HFFc6 (cell line): ENCODE data around the gene PTPRN2. TPM values are rescaled to one million over a fixed set of nuclear protein-coding genes. Genes with fewer than 3 reads are reported as not detected.

Experiments
- DNase-seq: peaks from one replicate; pipeline ENCODE4 v3.0.0-alpha.2; 2018
- H3K27ac Mint-ChIP-seq: 2 replicates; pipeline ENCODE4 v1.8.0; 2020; ENCODE audit warnings: mild to moderate bottlenecking, mixed read lengths
- H3K27me3 Mint-ChIP-seq: 2 replicates; pipeline ENCODE4 v1.8.0; 2021; ENCODE audit warnings: mild to moderate bottlenecking, moderate library complexity, mixed read lengths; ENCODE audit not compliant: insufficient read depth
- H3K36me3 Mint-ChIP-seq: 2 replicates; pipeline ENCODE4 v1.8.0; 2021; ENCODE audit warnings: low read depth, mixed read lengths
- H3K4me1 Mint-ChIP-seq: 2 replicates; pipeline ENCODE4 v1.8.0; 2020; ENCODE audit warnings: low read depth, mixed read lengths
- H3K4me3 Mint-ChIP-seq: 2 replicates; pipeline ENCODE4 v1.8.0; 2020; ENCODE audit warnings: mild to moderate bottlenecking, moderate library complexity, mixed read lengths
- H3K9me3 Mint-ChIP-seq: 2 replicates; pipeline ENCODE4 v1.8.0; 2020; ENCODE audit warnings: mild to moderate bottlenecking, mixed read lengths
- total RNA-seq, 6 experiments: library from RNA; stranded (reverse); fragmentation: NEBNext Ultra II Directional; extraction: Animal tissue kit (Norgen Biotek cat#: 25700); gene quantifications; 2 replicates in 1 of 6; 3 replicates in 5 of 6; pipeline ENCODE4 v1.2.3, GENCODE V29; 2021
- TF ChIP-seq, protein P1 (sequence below): fragments of 200-600 bp; sonication (generic); IDR thresholded peaks from 2 replicates; pipeline ENCODE4 v1.5.0; 2021; ENCODE audit warnings: antibody characterized with exemption, mild to moderate bottlenecking

The PTPRN2 gene
- total RNA-seq, 6 experiments from 2014 or later: 0.05 to 0.27 (median 0.23) TPM

- Mint-ChIP-seq H3K4me1 (no peaks in the 10 kb centered on the region), H3K27me3 (peaks cover 2% of the 10 kb centered on the region), H3K27ac (no peak overlapping the region), H3K4me3 (no peak overlapping the region), H3K36me3 (no peaks in the 10 kb centered on the region), H3K9me3 (peaks cover 52% of the 10 kb centered on the region)
- TF ChIP-seq, protein P1, sequence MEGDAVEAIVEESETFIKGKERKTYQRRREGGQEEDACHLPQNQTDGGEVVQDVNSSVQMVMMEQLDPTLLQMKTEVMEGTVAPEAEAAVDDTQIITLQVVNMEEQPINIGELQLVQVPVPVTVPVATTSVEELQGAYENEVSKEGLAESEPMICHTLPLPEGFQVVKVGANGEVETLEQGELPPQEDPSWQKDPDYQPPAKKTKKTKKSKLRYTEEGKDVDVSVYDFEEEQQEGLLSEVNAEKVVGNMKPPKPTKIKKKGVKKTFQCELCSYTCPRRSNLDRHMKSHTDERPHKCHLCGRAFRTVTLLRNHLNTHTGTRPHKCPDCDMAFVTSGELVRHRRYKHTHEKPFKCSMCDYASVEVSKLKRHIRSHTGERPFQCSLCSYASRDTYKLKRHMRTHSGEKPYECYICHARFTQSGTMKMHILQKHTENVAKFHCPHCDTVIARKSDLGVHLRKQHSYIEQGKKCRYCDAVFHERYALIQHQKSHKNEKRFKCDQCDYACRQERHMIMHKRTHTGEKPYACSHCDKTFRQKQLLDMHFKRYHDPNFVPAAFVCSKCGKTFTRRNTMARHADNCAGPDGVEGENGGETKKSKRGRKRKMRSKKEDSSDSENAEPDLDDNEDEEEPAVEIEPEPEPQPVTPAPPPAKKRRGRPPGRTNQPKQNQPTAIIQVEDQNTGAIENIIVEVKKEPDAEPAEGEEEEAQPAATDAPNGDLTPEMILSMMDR: no peak
- DNase-seq: no peak
These were observed 632.7 kb downstream of the PTPRN2 start for GRCh38 chr7:157954901-157955300.

DNA sequence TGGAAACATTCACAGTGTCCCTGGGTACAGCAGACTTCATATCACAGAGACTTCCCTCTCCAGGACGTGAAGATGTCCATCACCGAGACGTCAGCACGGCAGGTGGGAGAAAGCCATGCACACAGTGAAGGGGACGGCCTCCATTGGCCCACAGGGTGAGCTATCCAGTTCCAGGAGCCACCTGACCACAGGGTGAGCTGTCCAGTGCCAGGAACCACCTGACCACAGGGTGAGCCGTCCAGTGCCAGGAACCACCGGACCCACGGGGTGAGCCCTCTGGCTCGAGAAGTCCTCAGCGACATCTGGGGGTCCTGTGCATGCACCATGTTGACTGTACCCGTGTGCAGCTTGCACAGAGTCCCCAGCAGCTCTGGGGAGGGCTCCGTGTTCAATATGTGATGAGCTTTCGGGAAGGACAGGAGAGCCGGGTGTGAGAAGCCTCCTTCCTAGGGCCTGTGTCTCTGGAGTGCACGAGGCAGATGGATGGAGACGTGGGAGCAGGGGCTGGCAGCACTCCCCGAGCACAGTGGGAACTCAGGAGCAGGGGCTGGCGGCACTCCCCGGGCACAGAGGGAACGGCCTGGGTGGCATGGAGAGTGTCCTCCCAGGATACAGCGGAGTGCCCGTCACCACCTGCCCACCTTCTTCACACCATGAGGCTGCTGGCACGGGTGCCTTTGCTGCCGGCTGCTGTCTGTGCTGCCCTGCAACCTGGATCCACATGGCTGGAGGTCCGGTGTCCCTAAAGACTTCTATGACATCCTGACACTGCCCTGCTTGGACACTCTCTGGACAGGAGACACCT, 634.6 kb downstream of the PTPRN2 start:
- no peak overlapping the region for H3K4me3 Mint-ChIP-seq
- no peaks in the 10 kb centered on the region for H3K4me1 Mint-ChIP-seq
- peaks cover 2% of the 10 kb centered on the region for H3K27me3 Mint-ChIP-seq
- no peak overlapping the region for H3K27ac Mint-ChIP-seq
- H3K36me3 Mint-ChIP-seq: no peaks in the 10 kb centered on the region
- TF ChIP-seq, protein P1: no peak
- H3K9me3 Mint-ChIP-seq: peaks cover 62% of the 10 kb centered on the region
- no peak for DNase-seq

DNA sequence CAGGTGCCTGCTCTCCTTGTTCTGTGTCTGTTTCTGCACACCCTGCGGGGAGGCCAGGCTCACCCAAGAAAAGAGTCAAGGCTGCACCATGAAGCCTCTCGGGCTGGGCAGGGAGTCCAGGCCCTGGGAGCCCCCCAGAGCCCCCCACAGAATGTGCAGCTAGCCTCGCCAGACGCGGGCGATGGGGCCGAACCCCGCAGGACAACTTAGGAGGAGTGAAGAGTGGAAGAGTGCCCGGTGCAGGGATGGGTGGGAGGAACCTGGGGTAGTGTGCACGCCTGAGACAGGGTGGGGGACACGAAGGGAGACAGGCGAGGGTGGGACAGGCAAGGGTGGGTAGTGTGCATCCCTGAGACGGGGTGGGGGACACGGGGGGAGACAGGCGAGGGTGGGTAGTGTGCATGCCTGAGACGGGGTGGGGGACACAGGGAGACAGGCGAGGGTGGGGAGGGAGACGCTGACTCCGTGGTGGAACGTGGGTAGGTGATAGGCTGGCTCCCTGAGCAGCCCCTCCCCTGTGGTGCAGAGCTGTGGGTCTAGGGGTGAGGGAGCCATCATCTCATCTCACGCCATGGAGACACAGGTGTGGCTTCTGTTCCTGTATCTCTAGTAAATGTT, 635.5 kb downstream of the PTPRN2 start:
- TF ChIP-seq, protein P1: no peak
- DNase-seq: no peak
- Mint-ChIP-seq H3K9me3 (peaks cover 63% of the 10 kb centered on the region), H3K36me3 (no peaks in the 10 kb centered on the region), H3K27me3 (peaks cover 2% of the 10 kb centered on the region), H3K4me3 (no peak overlapping the region), H3K4me1 (no peaks in the 10 kb centered on the region), H3K27ac (no peak overlapping the region)

DNA sequence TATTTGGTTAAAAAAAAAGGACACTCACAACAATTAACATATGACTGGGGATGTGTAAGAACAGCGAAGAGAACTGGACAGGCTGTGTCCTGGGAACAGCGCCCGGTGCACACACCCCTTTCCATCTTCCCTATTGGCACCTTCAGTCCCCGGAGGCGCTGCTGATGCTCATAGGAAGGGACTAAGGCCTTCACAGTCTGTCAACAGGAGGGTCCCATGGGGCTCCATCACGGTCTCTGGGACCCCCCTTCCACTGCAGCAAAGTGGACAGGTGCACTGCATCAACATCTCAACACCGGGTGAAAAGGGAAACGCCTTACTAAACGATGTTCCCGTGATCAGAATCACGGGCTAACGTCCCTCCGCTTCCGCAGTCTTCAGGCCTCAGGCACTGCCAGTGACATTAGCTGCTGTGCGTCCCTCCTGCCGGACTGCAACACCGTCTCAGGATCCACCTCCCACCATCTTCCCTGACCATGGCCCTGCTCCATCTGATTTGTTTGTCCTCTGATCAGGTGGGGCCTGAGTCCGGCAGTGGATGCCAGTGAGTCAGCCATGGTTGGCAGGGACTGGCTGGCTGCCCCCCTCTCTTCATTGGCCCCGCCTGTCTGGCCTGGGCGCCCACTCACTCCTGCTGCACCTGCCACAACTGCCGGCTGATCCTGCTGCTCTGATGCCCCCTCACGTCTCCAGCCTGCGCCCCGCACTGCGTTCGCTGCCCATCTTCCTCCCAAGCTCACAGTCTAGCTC, 636.1 kb downstream of the PTPRN2 start:
- H3K27ac Mint-ChIP-seq: no peak overlapping the region

GRCh38 chr7:157949711-157950110, 637.9 kb downstream of the PTPRN2 start:
- Mint-ChIP-seq H3K27me3 (peaks cover 8% of the 10 kb centered on the region), H3K4me1 (no peaks in the 10 kb centered on the region), H3K36me3 (no peaks in the 10 kb centered on the region), H3K27ac (no peak overlapping the region), H3K4me3 (no peak overlapping the region), H3K9me3 (peaks cover 83% of the 10 kb centered on the region)
- TF ChIP-seq, protein P1: no peak
- DNase-seq: no peak

More for the DNA sequence above, 636.1 kb downstream of the PTPRN2 start:
- H3K4me1 Mint-ChIP-seq: no peaks in the 10 kb centered on the region
- H3K36me3 Mint-ChIP-seq: no peaks in the 10 kb centered on the region
- H3K4me3 Mint-ChIP-seq: no peak overlapping the region
- TF ChIP-seq, protein P1: no peak
- H3K27me3 Mint-ChIP-seq: peaks cover 2% of the 10 kb centered on the region
- no peak for DNase-seq
- peaks cover 69% of the 10 kb centered on the region for H3K9me3 Mint-ChIP-seq
